CD1c-positive myeloid dendritic cell (primary cell): ENCODE data around the gene CENPP.
A peak's percentile ranks its signal among the peaks of the same experiment; 100 is the strongest.

Experiments
- DNase-seq: peaks from one replicate; pipeline ENCODE4 v3.0.0-alpha.2; 2016; ENCODE audit errors: extremely low spot score

CENPP gene

GRCh38 chr9:92313624-92314012 lies 12.1 kb upstream of the CENPP start:
- DNase-seq = no peak

DNA sequence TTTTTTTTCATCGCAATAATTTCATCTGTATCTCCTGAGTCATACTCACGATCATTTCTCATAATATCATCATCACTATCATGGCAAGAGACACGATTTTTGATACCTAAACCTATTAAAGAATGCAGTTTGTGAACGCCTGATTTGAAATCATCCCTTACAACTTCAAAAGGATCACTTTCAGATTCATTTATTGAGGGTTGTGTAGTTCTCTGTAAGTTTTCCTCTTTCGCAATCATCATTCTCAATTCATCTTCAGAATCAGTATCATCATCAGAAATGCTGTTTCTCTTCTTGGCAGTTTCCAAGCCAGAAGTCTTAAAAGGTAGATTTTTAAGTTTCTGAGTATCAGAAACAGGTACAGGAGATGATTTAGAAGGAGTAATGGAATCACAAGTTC lies 10.3 kb upstream of the CENPP start:
- no peak for DNase-seq

DNA sequence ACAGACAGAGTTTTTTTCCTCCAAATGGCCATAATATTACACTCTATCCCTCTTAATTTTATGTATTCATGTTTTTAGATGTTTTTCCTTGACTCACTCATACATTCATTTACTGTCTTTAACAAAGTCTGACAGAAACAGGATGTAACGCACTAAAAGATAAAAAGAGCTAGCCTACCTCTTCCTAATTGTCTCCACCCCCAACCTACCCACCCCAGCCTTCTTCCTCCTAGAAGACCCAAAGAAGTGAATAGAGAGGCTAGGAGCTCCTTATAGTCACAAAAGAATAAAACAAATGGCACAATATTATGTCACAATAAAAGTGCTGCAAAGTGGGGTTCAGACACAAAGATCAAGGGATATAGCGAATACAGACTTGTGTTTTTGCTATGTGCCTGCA lies 1.3 kb upstream of the CENPP start:
- DNase-seq = peak; percentile 27

GRCh38 chr9:92324889-92325268 lies 874 bp upstream of the CENPP start:
- no peak for DNase-seq

- peak; percentile 59 for DNase-seq
Measured at GRCh38 chr9:92325991-92326500, 293 bp downstream of the CENPP start.

DNA sequence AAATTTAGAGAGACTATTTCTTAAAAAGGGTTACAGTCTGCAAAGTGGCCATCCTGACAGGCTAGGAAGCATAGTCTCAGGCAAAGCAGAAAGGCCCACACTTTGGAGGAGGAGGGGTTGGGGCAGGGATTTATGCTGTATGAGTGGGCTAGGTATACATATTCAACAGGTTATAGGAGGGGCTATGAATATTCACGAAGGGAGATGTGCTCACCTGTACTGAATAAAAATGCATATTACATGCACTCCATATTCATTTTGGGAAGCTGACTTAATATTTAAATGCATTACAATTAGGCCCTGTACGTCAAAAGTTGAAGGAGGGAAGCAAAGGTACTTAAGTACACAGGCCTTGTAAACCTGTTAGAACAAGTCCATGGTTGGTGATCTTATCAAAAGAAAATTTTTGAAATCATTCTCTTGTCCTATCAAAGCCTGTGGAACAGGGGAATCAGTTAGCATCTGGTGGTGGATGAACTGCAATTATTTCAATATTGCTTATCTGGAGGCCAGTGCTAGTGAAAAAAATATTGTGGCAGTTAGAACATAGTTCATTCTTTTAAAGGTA lies 1.6 kb downstream of the CENPP start:
- no peak for DNase-seq

DNA sequence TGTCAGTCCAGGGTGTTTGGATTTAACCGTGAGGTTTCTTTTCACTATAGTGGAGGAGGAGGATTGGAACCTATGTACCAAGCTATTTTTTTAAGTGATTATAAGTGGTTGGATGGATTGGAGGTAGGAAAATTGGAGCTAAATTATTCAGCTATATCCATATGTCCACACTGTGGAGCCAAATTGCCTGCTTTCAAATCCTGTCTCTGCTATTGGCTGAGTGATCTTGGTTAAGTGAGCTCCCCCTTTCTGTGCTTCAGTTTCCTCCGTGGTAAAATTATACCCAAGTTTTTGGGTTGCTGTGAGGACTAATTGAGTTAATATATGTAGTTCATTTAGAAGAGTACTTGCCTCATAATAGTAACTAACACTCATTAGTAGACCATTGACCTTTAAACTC lies 2.5 kb downstream of the CENPP start:
- no peak for DNase-seq

- DNase-seq = no peak
Measured at GRCh38 chr9:92332577-92333281, 7.0 kb downstream of the CENPP start.

- DNase-seq = no peak
Measured at GRCh38 chr9:92333282-92333634, 7.5 kb downstream of the CENPP start.

- no peak for DNase-seq
Measured at GRCh38 chr9:92341578-92341977, 15.8 kb downstream of the CENPP start.

DNA sequence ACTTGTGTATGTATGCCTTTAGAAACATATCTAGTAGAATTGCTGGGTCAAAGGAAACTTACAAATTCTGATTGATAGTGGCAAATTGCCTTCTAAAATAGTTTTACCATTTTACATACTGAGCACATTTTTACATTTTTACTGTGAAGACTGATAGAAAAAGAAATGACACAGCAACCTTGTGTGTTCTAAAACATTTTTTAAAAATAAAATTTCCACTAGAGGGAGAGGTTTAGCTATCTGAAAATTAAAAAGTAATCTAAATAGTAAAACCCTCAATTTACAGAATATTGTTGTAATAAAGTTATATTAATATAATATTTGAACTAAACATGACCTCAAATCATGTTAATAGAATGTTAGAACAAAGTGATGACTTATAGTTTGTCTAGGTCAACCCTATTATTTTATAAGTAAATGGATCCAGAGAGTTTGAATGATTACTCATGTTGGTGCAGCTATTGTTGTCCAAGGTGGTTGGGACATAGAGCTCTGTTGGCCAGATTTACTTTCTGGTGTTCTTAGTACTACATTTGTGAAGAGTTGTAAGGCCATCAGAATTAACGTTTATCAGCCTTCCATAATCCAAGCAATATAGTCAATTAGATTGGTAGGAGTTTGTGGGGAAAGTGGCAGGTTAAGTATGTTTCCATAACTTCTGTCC lies 17.2 kb downstream of the CENPP start:
- no peak for DNase-seq

GRCh38 chr9:92345582-92345981 lies 19.8 kb downstream of the CENPP start:
- no peak for DNase-seq

DNA sequence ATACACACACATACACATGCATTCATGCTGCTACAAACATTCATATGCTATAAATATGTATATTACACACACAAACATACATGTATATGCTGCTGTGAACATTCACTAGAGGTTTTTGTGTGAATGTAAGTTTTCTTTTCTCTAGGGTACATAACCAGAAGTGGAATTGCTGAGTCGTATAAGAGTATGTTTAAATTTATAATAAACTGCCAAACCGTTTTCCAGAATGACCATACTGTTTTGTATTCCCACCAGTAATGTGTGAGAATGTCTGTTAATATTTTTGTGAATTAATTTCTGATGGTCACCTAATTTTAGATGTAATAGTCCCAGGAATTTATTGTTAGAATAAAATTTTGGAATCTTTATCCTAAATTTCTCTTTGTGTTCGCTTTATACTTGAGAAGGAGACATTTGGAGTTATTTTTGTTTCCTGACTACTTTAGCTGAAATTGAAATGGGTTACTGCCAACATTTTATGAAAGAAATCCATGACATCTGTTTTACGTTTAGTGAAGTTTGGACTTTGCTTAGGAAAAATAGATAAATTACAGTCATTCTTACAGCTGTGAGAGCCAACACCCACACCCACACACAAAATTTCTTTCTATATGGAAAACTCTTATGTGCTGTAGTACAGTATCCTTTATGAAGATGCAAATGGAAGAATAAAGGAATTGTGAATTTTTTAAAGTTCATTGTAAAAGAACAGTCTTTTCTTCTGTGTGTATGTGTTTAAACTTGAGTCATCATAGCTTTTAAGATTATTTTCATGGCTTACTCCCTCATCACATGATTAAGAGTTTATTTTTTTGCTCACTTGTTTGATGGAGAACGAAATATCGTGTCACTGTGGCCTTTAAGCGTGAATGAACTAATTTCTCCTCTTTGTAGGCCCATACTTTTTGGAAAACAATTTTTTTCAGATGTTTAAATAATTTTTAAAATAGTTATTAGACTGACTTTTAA lies 24.3 kb downstream of the CENPP start:
- no peak for DNase-seq

GRCh38 chr9:92350740-92351133 lies 25.0 kb downstream of the CENPP start:
- DNase-seq = no peak

DNA sequence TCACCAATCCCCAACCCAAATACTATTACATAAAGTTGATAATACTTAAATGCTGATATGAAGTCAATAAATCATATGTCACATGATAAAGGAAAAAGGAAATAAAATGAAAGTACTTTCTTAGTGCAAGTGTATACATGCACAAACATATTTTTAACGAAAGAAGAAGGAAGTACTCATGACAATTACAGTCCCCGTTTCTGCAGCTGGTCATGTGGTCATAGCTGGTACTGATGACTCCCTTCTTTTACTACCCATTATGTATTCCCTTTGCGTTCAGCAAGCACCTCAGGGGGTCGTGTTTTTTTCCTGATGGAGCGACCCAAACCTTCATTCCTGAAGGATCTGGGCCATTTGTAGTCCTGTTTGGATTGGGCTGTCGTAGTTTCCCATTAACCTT lies 27.3 kb downstream of the CENPP start:
- peak; percentile 6 for DNase-seq

DNA sequence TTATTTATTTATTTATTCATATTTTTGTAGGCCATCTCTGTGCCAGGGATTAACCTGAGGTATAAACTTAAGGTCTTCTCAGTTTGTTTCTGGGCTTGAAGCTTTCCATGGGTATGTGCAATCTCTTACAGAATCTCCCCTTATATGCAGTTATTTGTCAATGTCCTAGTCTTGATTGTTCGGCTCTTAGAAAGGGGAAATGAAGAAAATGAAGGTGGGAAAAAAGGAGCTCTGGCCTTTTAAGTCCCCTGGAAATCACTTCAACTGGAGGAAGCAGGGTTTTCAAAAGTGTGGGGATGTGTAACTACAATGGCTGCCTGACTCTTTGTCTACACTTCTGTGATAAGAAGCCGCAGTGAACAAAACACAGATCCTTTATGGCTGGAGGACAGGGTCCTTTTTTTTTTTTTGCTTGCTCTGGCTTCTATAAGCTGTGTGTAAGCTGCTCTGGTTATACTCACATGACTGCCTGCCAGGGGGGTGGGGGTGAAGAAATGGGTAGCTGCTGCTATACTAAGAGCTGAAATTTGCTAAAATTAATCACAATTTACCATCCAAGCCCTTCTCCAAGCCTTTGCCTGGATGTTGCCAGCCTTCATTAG lies 33.7 kb downstream of the CENPP start:
- DNase-seq = no peak

- peak; percentile 12 for DNase-seq
Measured at GRCh38 chr9:92360083-92360482, 34.3 kb downstream of the CENPP start.

DNA sequence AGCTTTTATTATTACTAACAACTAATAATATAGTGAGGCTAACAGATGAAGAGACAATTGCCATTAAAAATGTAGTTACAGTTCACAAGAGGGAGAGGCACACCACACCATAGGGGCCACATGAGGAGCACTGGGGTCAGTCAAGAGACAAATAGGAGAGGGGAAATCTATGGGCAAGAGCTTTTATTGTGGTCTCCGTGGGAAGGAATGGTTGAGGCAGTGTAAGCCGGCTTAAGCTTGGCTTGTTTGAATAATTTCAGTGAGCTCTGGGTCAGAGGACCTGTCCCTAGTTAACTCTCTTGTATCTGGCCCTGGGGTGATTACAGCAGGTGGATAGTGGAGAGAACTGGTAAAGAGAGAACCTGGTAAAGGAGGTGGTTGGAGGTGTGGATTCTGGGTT lies 43.3 kb downstream of the CENPP start:
- DNase-seq = no peak

- DNase-seq = no peak
Measured at GRCh38 chr9:92373167-92373566, 47.4 kb downstream of the CENPP start.

DNA sequence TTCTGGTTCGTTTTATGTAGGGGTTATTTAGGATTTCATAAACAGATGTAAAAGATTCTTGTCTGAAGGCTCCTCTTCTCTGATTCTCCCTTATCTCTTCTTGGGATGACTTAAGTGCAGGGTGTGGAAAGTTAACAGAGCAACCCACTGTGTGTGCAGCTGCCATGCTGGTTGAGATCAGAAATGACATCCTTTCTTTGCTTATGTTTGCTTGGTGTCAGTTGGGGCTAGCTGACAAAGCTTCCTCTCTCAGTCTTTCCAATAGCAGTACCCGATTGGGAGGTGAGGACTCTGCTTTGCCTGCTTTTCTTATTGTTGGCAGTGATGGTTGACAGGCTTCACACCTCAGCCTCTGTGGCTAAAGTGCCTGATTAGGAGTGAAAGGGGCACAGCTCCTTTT lies 52.1 kb downstream of the CENPP start:
- no peak for DNase-seq

DNA sequence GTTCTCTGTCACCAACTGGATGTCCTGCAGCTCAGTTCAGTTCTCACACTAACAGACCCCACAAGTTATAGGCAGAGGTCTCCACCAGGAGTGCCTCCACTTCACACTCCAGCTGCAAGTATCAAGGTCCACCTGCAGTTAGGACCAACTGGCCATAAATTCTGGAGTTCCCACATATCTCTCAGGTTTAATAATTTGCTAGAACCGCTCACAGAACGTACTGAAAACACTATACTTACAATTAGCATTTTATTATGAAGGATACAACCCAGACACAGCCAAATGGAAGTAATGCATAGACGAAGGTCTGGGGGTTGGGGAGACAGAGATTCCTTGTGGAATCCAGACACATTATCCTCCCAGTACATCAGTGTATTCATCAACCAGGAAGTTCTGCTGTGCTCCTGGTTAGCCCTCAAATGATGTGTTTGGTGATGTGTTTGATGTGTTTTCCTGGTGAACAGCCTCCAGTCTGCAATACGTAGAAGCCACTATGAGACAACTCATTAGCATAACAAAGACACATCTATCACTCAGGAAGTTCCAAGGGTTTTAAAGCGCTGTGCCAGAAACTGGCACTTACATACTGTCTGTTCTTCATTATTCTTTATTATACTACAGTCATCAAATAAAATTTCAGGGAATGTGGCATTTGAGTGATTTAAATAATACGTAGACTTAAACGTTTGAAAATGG lies 53.3 kb downstream of the CENPP start:
- DNase-seq = no peak
